ENCODE data around the gene ZNF782. TPM values are rescaled to one million over a fixed set of nuclear protein-coding genes. Genes with fewer than 3 reads are reported as not detected.
A peak's percentile ranks its signal among the peaks of the same experiment; 100 is the strongest.

Gene ZNF782
- total and polyA plus RNA-seq, 8 donors: 2.3 to 6.8 (median 4.7) TPM

DNA sequence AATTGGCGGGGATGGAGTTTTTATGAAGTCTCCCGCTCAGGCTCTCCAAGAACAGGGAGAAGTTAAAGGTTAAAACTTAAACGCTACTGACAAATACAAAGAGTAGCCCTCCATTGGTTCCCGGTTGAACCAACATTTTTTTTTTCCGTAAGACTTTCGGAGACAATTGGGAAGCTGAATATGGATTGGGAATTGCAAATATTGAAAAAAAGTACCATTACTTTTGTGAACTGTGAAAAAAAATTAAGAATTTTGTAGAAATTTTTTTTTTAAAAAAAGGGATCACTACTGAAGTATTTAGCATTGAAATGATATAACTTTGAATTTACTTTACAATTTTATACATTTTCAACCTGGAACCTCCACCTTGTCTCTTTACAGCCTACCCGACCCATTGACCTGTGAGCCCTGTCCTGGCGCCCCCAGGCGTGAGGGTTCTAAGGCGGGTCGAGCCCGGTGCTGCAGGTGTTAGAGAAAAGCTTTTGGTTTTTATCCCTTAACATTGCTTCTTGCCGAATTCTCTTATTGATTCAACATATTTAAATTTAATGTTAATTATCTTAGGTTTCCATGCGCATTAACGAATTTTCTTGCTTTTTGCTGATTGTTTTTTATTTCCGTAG lies 448 bp upstream of the ZNF782 start:
- DNase-seq (no peak), ATAC-seq (no peak), FAIRE-seq (peak; percentile 80)
- Histone ChIP-seq H3K4me3 (peak overlapping the region; percentile 76 to 86 (median 81)), H3K9me3 (no peaks in the 10 kb centered on the region), H3K36me3 (no peaks in the 10 kb centered on the region), H3K27ac (peak overlapping the region in 2 of 4 donors; percentile 78 to 79), H3K27me3 (no peaks in the 10 kb centered on the region), H3K4me1 (peaks cover 5 to 35% (median 29%) of the 10 kb centered on the region in 3 donors)
- TF ChIP-seq, protein P1, sequence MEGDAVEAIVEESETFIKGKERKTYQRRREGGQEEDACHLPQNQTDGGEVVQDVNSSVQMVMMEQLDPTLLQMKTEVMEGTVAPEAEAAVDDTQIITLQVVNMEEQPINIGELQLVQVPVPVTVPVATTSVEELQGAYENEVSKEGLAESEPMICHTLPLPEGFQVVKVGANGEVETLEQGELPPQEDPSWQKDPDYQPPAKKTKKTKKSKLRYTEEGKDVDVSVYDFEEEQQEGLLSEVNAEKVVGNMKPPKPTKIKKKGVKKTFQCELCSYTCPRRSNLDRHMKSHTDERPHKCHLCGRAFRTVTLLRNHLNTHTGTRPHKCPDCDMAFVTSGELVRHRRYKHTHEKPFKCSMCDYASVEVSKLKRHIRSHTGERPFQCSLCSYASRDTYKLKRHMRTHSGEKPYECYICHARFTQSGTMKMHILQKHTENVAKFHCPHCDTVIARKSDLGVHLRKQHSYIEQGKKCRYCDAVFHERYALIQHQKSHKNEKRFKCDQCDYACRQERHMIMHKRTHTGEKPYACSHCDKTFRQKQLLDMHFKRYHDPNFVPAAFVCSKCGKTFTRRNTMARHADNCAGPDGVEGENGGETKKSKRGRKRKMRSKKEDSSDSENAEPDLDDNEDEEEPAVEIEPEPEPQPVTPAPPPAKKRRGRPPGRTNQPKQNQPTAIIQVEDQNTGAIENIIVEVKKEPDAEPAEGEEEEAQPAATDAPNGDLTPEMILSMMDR (IDR thresholded peaks at IDR 0.05): no peak
- intact Hi-C loops (cut with DNase I): loop anchor here in 2 of 3 donors (10.0 kb wide), 2 partner anchors 540 to 550 kb away; no protein-coding TSS in a partner anchor
- 24 to 25% methylated on average over 16 of the region's 16 CpGs for WGBS, 2 donors

DNA sequence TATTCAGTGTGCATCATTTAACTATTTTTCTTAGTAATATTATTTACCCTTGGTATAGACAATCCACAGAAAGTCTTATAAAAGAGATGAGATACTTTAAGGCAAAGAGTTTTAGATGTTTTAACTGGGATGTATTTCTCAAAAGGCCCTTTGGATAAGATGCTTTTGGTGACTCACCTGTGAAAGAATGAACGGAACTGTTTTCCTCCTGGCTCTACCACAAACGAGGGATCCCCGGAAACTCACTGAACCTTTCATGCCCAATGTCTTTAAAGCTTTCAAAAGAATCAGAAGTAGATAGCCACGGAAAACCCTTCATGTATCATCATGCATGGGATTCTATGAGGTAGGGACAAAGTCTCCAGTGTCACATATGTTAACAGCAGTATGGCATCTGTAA lies 1.6 kb downstream of the ZNF782 start:
- no peak for FAIRE-seq

DNA sequence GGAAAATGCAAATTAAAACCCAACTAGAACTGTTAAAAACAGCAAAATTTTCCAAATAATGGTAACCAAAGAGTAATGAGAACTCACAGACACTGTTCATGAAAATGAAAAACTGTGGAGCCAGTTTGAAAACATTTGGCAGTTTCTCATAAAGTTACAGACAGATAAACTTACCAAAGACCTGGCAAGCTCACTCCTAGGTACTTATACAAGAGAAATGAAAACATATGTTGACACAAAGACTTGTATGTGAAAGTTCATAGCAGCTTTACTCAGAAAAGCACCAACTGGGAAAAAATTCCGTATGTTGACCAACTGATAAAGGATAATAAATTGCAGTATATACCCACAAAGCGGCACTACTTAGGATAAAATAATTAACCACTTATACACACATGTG lies 10.3 kb downstream of the ZNF782 start:
- TF ChIP-seq, protein P1 (IDR thresholded peaks at IDR 0.05): no peak
- Histone ChIP-seq H3K36me3 (no peaks in the 10 kb centered on the region), H3K27ac (peak overlapping the region in 3 of 4 donors; percentile 1 to 23 (median 4)), H3K27me3 (no peaks in the 10 kb centered on the region), H3K9me3 (no peaks in the 10 kb centered on the region), H3K4me3 (no peak overlapping the region), H3K4me1 (no peaks in the 10 kb centered on the region)
- FAIRE-seq (no peak), DNase-seq (no peak), ATAC-seq (peak; percentile 70 to 93 (median 87))
- WGBS, 2 donors: 22 to 28% methylated on average over 2 of the region's 2 CpGs
- intact Hi-C loops (cut with DNase I): no loop called here

More for the DNA sequence above, 1.6 kb downstream of the ZNF782 start:
- DNase-seq (no peak), ATAC-seq (no peak)
- no peak overlapping the region for H3K27ac ChIP-seq
- H3K4me3 ChIP-seq: peak overlapping the region in 3 of 4 donors; percentile 76 to 82 (median 80)
- H3K27me3 ChIP-seq: no peaks in the 10 kb centered on the region
- TF ChIP-seq, protein P1 (IDR thresholded peaks at IDR 0.05): no peak
- intact Hi-C loops (cut with DNase I): loop anchor here in 2 of 3 donors (10.0 kb wide), 2 partner anchors 542 to 552 kb away; no protein-coding TSS in a partner anchor
- H3K4me1 ChIP-seq: peaks cover 5 to 35% (median 29%) of the 10 kb centered on the region in 3 donors
- WGBS, 2 donors: 37 to 38% methylated on average over 4 of the region's 4 CpGs
- H3K9me3 ChIP-seq: no peaks in the 10 kb centered on the region
- no peaks in the 10 kb centered on the region for H3K36me3 ChIP-seq

DNA sequence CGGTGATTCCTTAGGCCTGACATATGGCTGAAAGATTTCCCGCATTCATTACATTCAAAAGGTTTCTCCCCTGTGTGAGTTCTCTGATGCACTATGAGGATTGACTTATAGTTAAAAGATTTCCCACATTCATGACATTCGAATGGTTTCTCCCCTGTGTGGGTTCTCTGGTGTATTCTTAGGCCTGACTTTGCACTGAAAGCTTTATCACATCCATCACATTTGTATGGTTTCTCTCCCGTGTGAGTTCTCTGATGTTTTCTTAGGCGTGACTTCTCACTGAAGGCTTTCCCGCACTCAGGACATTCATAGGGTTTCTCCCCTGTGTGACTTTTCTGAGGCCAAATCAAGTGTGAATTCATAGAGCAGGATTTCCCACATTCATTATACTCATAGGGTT lies 35.8 kb downstream of the ZNF782 start:
- no peaks in the 10 kb centered on the region for H3K27me3 ChIP-seq
- no peak for FAIRE-seq
- 98 to 99% methylated on average over 6 of the region's 6 CpGs for WGBS, 2 donors
- H3K9me3 ChIP-seq: peaks cover 0 to 25% (median 11%) of the 10 kb centered on the region in 4 donors
- no peak overlapping the region for H3K4me3 ChIP-seq
- no peak overlapping the region for H3K27ac ChIP-seq
- no peaks in the 10 kb centered on the region for H3K4me1 ChIP-seq
- TF ChIP-seq, protein P1 (IDR thresholded peaks at IDR 0.05): no peak
- no peak for ATAC-seq
- intact Hi-C loops (cut with DNase I): no loop called here
- no peak for DNase-seq
- H3K36me3 ChIP-seq: peaks cover 0 to 46% (median 23%) of the 10 kb centered on the region in 3 donors

DNA sequence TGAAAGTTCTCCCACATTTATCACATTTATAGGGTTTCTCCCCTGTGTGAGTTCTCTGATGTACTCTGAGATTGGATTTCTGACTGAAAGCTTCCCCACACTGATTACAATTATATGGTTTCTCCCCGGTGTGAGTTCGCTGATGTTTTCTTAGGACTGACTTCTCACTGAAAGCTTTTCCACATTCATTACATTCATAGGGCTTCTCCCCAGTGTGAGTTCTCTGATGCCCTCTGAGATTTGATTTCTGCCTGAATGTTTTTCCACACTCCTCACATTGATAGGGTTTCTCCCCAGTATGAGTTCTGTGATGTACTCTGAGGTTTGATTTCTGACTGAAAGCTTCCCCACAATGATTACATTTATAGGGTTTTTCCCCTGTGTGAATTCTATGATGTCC lies 36.3 kb downstream of the ZNF782 start:
- 100% methylated on average over 2 of the region's 2 CpGs for WGBS, 2 donors
- Histone ChIP-seq H3K4me1 (no peaks in the 10 kb centered on the region), H3K36me3 (peaks cover 0 to 40% (median 19%) of the 10 kb centered on the region in 3 donors), H3K27ac (no peak overlapping the region), H3K27me3 (no peaks in the 10 kb centered on the region), H3K4me3 (no peak overlapping the region), H3K9me3 (peaks cover 0 to 25% (median 11%) of the 10 kb centered on the region in 4 donors)
- intact Hi-C loops (cut with DNase I): no loop called here
- DNase-seq (no peak), ATAC-seq (no peak), FAIRE-seq (no peak)
- TF ChIP-seq, protein P1 (IDR thresholded peaks at IDR 0.05): no peak
